ENCODE data around the gene MYO5A.
A peak's percentile ranks its signal among the peaks of the same experiment; 100 is the strongest.
"Not testable (repeated sequence)": the region's sequence is repeated elsewhere in the genome, so short reads cannot be mapped to it uniquely, and the experiment has no call there.

Gene MYO5A

DNA sequence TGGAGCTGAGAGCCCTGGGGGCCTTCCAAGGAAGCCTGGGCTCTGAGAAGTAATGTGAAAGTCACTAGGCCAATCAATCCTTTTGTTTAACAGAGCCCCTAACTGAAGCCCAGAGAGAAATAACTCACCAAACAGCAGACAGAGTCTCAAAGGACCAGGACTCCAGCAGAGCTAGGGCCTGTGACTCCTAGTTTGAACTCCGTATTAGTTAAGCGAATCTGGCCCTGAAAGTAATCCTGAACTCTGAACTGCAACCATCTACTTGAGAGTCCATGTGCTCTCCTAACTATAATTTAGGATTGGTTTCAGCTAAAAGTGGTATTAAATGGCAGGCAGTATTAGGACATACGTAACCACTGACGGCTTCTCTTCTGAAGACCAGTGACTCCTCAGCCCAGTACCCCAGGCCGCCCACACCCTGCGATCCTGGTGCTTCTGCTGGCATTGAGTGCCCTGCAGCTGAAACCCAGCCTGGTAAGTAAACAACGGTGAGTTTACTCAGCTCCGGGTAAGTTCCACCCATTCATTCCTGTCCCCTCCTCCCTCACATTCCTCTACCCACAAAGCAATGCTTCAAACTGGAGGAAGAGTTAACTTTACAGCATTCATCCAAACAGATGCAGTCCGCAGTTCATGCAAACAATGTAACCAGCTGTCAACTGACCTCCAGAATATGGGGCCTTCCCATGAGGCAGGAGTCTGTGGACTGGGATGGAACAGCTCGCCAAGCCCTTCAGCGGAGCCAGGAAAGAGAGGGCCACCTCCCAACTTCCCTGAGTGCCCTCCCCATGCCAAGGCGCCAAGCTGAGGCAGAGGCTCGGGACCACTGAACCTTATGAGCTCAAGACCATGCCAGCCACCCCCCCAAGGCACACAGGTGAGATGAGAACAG is 240.4 kb downstream of the MYO5A start:
- DNase-seq (ENCODE audit: insufficient read length, low spot score): no peak
- no peak for FAIRE-seq
- no peak for TF ChIP-seq POLR2A (IDR thresholded peaks at IDR 0.05; ENCODE audit: low read depth, low read length)

DNA sequence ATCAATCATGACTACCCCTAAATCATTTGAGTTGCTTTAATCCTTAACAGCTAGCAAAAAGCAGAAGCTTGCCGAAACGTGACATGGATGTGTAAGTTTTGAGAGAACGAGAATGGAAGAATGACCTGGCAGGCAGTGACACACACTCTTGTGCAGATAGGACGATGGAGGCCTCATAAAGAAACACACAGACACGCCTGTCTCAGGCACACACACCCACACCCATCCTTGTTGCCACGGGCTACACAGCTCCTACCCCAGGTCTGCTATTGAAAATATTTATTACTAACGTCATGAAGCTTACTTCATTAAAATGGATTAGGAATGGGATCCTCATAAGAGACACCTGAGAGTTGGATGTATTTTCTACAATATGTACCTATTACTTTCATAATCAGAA is 241.6 kb downstream of the MYO5A start:
- FAIRE-seq: no peak
- TF ChIP-seq POLR2A (IDR thresholded peaks at IDR 0.05; ENCODE audit: low read depth, low read length): no peak
- DNase-seq (ENCODE audit: insufficient read length, low spot score): no peak

GRCh38 chr15:52285941-52286340 is 242.7 kb downstream of the MYO5A start:
- FAIRE-seq; DNase-seq (ENCODE audit: insufficient read length, low spot score): not testable (repeated sequence)

DNA sequence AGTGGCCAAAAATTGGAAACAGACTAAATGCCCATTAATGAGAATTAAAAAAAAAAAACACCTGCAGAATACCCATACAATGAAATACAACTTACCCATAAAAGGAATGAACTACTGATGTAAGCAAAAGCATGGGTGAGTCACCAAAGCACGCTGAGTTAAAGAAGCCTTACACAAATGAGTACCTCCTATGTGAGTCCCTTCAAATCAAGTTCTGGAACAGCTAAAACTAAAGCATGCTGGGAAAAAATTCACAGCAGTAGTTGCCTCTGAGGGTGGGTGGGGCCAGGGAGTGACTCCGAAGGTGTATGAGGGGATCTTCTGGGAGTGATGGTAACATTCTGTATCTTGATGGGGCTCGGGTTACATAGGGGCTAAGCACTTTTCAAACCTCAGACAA is 244.5 kb downstream of the MYO5A start:
- FAIRE-seq (no peak), DNase-seq (ENCODE audit: insufficient read length, low spot score) (peak; percentile 26)
- TF ChIP-seq POLR2A (IDR thresholded peaks at IDR 0.05; ENCODE audit: low read depth, low read length): no peak

DNA sequence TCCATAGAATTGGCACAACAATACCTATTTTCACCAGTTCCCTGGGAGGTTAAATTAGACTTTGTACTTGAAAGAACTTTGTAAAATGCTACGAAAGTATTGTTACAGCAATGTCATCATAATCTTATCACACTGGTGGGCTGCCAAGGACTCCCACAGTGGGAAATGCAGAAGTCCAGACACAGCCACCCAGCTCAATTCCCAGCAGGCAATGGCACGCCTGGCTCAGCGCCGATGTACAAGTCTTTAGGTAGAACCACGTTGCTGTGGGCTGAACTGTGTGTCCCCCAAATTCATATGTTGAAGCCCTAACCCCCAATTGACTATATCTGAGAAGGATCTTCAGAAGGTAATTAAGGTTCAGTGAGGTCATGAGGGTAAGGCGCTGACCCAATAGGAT is 245.4 kb downstream of the MYO5A start:
- FAIRE-seq: no peak
- no peak for DNase-seq (ENCODE audit: insufficient read length, low spot score)

GRCh38 chr15:52282418-52282817 is 246.3 kb downstream of the MYO5A start:
- FAIRE-seq (no peak), DNase-seq (ENCODE audit: insufficient read length, low spot score) (no peak)
- no peak for TF ChIP-seq POLR2A (IDR thresholded peaks at IDR 0.05; ENCODE audit: low read depth, low read length)

More for the DNA sequence above, 245.4 kb downstream of the MYO5A start:
- no peak for TF ChIP-seq POLR2A (IDR thresholded peaks at IDR 0.05; ENCODE audit: low read depth, low read length)

GRCh38 chr15:52281085-52282035 is 247.3 kb downstream of the MYO5A start:
- TF ChIP-seq POLR2A (IDR thresholded peaks at IDR 0.05; ENCODE audit: low read depth, low read length): no peak
- DNase-seq (ENCODE audit: insufficient read length, low spot score) (no peak), FAIRE-seq (no peak)

- FAIRE-seq: no peak
- TF ChIP-seq POLR2A (IDR thresholded peaks at IDR 0.05; ENCODE audit: low read depth, low read length): no peak
Observed at GRCh38 chr15:52280326-52281084, 248.2 kb downstream of the MYO5A start.

DNA sequence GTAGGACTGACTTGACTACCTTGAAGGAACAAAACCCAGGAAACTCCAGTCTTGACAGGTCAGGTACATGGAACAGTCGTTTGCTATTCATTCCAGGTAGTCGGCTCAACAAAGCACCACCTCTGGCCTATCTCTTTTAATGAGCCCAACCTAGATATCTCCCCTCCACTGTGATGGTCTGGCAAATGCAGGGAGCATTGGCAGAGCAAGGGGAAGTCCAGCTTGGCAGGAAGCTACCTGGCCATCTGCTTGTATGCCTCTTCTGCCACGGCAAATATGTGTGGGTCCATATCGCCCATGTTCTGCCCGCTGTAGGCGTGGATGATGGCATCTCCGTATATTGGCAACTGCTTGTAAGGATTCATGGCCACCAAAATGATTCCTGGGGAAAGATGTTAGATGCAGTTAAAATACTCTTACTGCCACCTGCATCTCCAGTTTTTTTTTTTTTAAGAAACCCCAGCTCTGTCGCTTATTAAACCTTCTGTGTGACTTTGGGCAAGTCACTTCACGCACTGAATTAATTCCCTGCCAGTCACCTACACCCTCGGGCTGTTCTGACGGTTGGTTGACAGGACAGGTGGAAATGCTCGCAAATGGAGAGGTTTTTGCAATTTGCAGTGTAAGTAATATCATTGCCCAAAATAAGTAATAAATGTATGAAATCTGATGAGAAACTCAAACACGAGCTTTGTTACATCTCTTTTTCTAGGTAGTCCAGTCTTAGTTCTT is 249.9 kb downstream of the MYO5A start:
- TF ChIP-seq POLR2A (IDR thresholded peaks at IDR 0.05; ENCODE audit: low read depth, low read length): no peak
- DNase-seq (ENCODE audit: insufficient read length, low spot score) (no peak), FAIRE-seq (no peak)

More at GRCh38 chr15:52280326-52281084, 248.2 kb downstream of the MYO5A start:
- no peak for DNase-seq (ENCODE audit: insufficient read length, low spot score)

DNA sequence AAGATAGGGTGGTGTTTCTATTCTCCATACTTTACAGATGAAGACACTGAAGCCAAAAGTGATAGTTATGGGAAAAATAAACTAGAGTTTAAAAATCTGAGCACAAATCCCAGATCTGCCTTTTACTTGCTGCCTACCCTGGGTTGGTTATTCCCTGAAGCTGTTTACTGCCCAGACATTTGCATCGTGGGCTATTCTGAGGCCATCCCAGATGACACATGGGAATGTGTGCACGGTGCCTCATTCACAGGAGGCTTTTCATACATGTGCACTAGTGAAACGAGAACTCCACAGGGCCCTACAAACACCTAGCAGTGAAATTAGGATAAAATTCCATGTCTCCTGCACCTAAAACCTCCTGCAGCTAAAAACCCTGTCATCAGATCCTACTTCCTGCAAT is 250.5 kb downstream of the MYO5A start:
- DNase-seq (ENCODE audit: insufficient read length, low spot score): no peak
- no peak for FAIRE-seq
- TF ChIP-seq POLR2A (IDR thresholded peaks at IDR 0.05; ENCODE audit: low read depth, low read length): no peak

- DNase-seq (ENCODE audit: insufficient read length, low spot score) (no peak), FAIRE-seq (no peak)
- TF ChIP-seq POLR2A (IDR thresholded peaks at IDR 0.05; ENCODE audit: low read depth, low read length): no peak
Observed at GRCh38 chr15:52277575-52277974, 251.1 kb downstream of the MYO5A start.

GRCh38 chr15:52276256-52276770 is 252.4 kb downstream of the MYO5A start:
- DNase-seq (ENCODE audit: insufficient read length, low spot score): no peak
- TF ChIP-seq POLR2A (IDR thresholded peaks at IDR 0.05; ENCODE audit: low read depth, low read length): no peak
- FAIRE-seq: no peak

Data from H54 (cell line).